B cell (primary cell): ENCODE data around the gene TTC9. TPM values are rescaled to one million over a fixed set of nuclear protein-coding genes. Genes with fewer than 3 reads are reported as not detected.
A peak's percentile ranks its signal among the peaks of the same experiment; 100 is the strongest.

ENCODE experiments used
- ATAC-seq: fragments of 200-7000 bp; cut with Tn5 transposase; one replicate; pipeline ENCODE4 v1.10.0; 2021; ENCODE audit warnings: low read depth, mild to moderate bottlenecking, moderate number of reproducible peaks, moderate library complexity
- CTCF ChIA-PET: fragments of 350-600 bp; sonication (Branson Sonifier 250); formaldehyde crosslinking; loops from one replicate; lab custom pipeline; 2021; ENCODE audit warnings: antibody characterized with exemption, inconsistent platforms; lab: Charles Lee
- POLR2A ChIA-PET: fragments of 350-600 bp; sonication (Branson Sonifier 250); formaldehyde crosslinking; loops from one replicate; lab custom pipeline; 2021; ENCODE audit warnings: antibody characterized with exemption; lab: Charles Lee
- DNase-seq: peaks from one replicate; pipeline ENCODE4 v3.0.0; 2013
- H2AFZ ChIP-seq: 2 replicates; pipeline ENCODE4 v1.6.1; 2012; ENCODE audit warnings: mild to moderate bottlenecking, low read depth, low read length; ENCODE audit not compliant: insufficient read depth, poor library complexity, severe bottlenecking
- H3K27ac ChIP-seq, 2 donors: 1 replicate in 1 of 2; 2 replicates in 1 of 2; pipeline ENCODE4 v1.5.1; 2012 to 2013; ENCODE audit warnings: low read length in 2 of 2, mild to moderate bottlenecking in 2 of 2, moderate library complexity in 1 of 2
- H3K27me3 ChIP-seq, 4 experiments: fragments of 200-600 bp in 1 of 4; sonication (generic) in 1 of 4; replicated peaks in 1 of 4; 1 replicate in 2 of 4; 2 replicates in 2 of 4; pipeline versions ENCODE4 v1.6.1 to v1.7.0; 2013 to 2016; ENCODE audit warnings: low read length in 3 of 4, mild to moderate bottlenecking in 2 of 4, mixed read lengths in 1 of 4, moderate library complexity in 1 of 4; ENCODE audit not compliant: insufficient read depth in 4 of 4, control insufficient read depth in 3 of 4; ENCODE audit errors: control extremely low read depth in 1 of 4
- H3K36me3 ChIP-seq, 2 experiments: replicated peaks in 1 of 2; 1 replicate in 1 of 2; 2 replicates in 1 of 2; pipeline versions ENCODE4 v1.6.1 to v1.7.1; 2013; ENCODE audit warnings: low read length in 1 of 2; ENCODE audit not compliant: insufficient read depth in 2 of 2, control insufficient read depth in 1 of 2; ENCODE audit errors: control extremely low read depth in 1 of 2, extremely low read depth in 1 of 2
- H3K4me1 ChIP-seq, 2 donors: fragments of 200-600 bp in 1 of 2; sonication (generic) in 1 of 2; 1 replicate in 1 of 2; 2 replicates in 1 of 2; pipeline versions ENCODE4 v1.5.1 to v1.6.1; 2013 to 2017; ENCODE audit warnings: low read length in 2 of 2; ENCODE audit not compliant: control insufficient read depth in 2 of 2, insufficient read depth in 2 of 2
- H3K4me2 ChIP-seq: replicated peaks from 2 replicates; pipeline ENCODE3; 2012; ENCODE audit warnings: mild to moderate bottlenecking, low read depth, low read length; ENCODE audit not compliant: poor library complexity, severe bottlenecking
- H3K4me3 ChIP-seq, 5 experiments: fragments of 200-600 bp in 1 of 5; sonication (generic) in 1 of 5; 1 replicate in 3 of 5; 2 replicates in 2 of 5; pipeline versions ENCODE4 v1.5.1 to v1.7.0; 2011 to 2016; ENCODE audit warnings: low read length in 4 of 5, mild to moderate bottlenecking in 4 of 5, low read depth in 2 of 5, control low read depth in 1 of 5, moderate library complexity in 1 of 5; ENCODE audit not compliant: insufficient read depth in 1 of 5; ENCODE audit errors: control extremely low read depth in 1 of 5, extremely low read depth in 1 of 5
- H3K79me2 ChIP-seq: fragments of 200-600 bp; sonication (generic); one replicate; pipeline ENCODE4 v1.6.0; 2016; ENCODE audit warnings: low read length; ENCODE audit not compliant: control insufficient read depth, insufficient read depth
- H3K9ac ChIP-seq: fragments of 200-600 bp; sonication (generic); 2 replicates; pipeline ENCODE4 v1.6.1; 2017; ENCODE audit warnings: mild to moderate bottlenecking, low read length, moderate library complexity
- H3K9me3 ChIP-seq, 3 donors: one replicate each; pipeline versions ENCODE4 v1.6.1 to v1.7.1; 2013; ENCODE audit warnings: low read length in 2 of 3; ENCODE audit not compliant: control insufficient read depth in 2 of 3, insufficient read depth in 1 of 3; ENCODE audit errors: control extremely low read depth in 1 of 3
- H4K20me1 ChIP-seq: 2 replicates; pipeline ENCODE4 v1.6.0; 2012; ENCODE audit warnings: mild to moderate bottlenecking, low read length; ENCODE audit not compliant: insufficient read depth, control insufficient read depth, poor library complexity, severe bottlenecking
- H3K27ac Mint-ChIP-seq: one replicate; pipeline ENCODE4 v1.8.0; 2021; ENCODE audit warnings: mixed read lengths
- H3K27me3 Mint-ChIP-seq: one replicate; pipeline ENCODE4 v1.8.0; 2021; ENCODE audit warnings: mixed read lengths
- H3K4me1 Mint-ChIP-seq: one replicate; pipeline ENCODE4 v1.8.0; 2021; ENCODE audit warnings: mixed read lengths
- H3K4me3 Mint-ChIP-seq: one replicate; pipeline ENCODE4 v1.8.0; 2021; ENCODE audit warnings: mixed read lengths
- H3K9me3 Mint-ChIP-seq: one replicate; pipeline ENCODE4 v1.8.0; 2022; ENCODE audit warnings: mixed read lengths; ENCODE audit not compliant: insufficient read depth
- CTCF ChIP-seq: fragments of 200-600 bp; IDR thresholded peaks from one replicate; pipeline ENCODE4 v1.8.0; 2022; ENCODE audit warnings: antibody characterized with exemption, mild to moderate bottlenecking
- EZH2 ChIP-seq: IDR thresholded peaks from 2 replicates; pipeline ENCODE4 v1.6.1; 2012; ENCODE audit warnings: borderline replicate concordance, low read depth, mild to moderate bottlenecking, moderate library complexity, low read length; ENCODE audit not compliant: insufficient read depth, poor library complexity, severe bottlenecking
- WGBS: methylation state at CpG from one replicate; pipeline ENCODE4 v1.1.5; 2013; ENCODE audit warnings: missing lambda C conversion rate; ENCODE audit not compliant: insufficient coverage; 5-methylcytosine and 5-hydroxymethylcytosine counted together
- intact Hi-C: fragments of 100-400 bp; cut with micrococcal nuclease; formaldehyde crosslinking; loops from one replicate; pipeline ENCODE4 v1.10.0; 2022
- polyA plus RNA-seq: library from polyadenylated mRNA; depleted of rRNA; stranded (reverse); fragments of >200 nt; gene quantifications from 2 replicates; pipeline ENCODE4 v1.2.3, GENCODE V29; 2012
- total RNA-seq, 2 donors: library from RNA; stranded (reverse); fragments of 120-200 nt in 1 of 2; gene quantifications; 1 replicate in 1 of 2; 2 replicates in 1 of 2; pipeline versions ENCODE4 v1.2.3 to v1.2.4, GENCODE V29; 2013 to 2022

TTC9 gene
- total and polyA plus RNA-seq, 2 donors (not counting 1 experiment from before 2014, with no cell fraction given): 15.3 to 16.3 TPM

GRCh38 chr14:70654632-70655031, 12.9 kb downstream of the TTC9 start:
- no peaks in the 10 kb centered on the region for H4K20me1 ChIP-seq
- no peaks in the 10 kb centered on the region for H3K27me3 Mint-ChIP-seq
- H3K9me3 ChIP-seq: peaks cover 0 to 4% (median 0%) of the 10 kb centered on the region in 3 donors
- ATAC-seq (no peak), DNase-seq (peak; percentile 58)
- H3K79me2 ChIP-seq: peaks cover 96% of the 10 kb centered on the region
- peak overlapping the region; percentile 52 for H3K9ac ChIP-seq
- ChIA-PET CTCF (interaction anchor here (0.7 to 9.3 kb wide), 8 partner anchors 9 to 163 kb away, joined by 3 to 64 read pairs (median 5); partner anchors contain the start of gene TTC9), POLR2A (interaction anchor here (1.2 to 3.1 kb wide), 5 partner anchors 9 to 15 kb away, joined by 4 to 48 read pairs (median 8); partner anchors contain the start of gene TTC9)
- no peak for TF ChIP-seq EZH2
- no peak for TF ChIP-seq CTCF
- peak overlapping the region; percentile 91 for H3K4me3 Mint-ChIP-seq
- peak overlapping the region; percentile 31 for H2AFZ ChIP-seq
- H3K4me1 ChIP-seq: peaks cover 76 to 79% of the 10 kb centered on the region in 2 donors
- 46% methylated on average over 6 of the region's 6 CpGs for WGBS
- H3K27me3 ChIP-seq: no peaks in the 10 kb centered on the region
- intact Hi-C loops: loop anchor here (1.0 to 5.0 kb wide), 5 partner anchors 13 to 253 kb away; partner anchors contain the start of genes MAP3K9, MED6, PCNX1 and TTC9
- H3K4me2 ChIP-seq: peak overlapping the region; percentile 72
- peak overlapping the region in 1 of 5 experiments; percentile 53 for H3K4me3 ChIP-seq
- H3K36me3 ChIP-seq: peaks cover 0 to 39% of the 10 kb centered on the region in 2 experiments
- peak overlapping the region; percentile 91 to 93 for H3K27ac ChIP-seq
- H3K9me3 Mint-ChIP-seq: no peaks in the 10 kb centered on the region
- H3K27ac Mint-ChIP-seq: peak overlapping the region; percentile 98
- H3K4me1 Mint-ChIP-seq: peaks cover 80% of the 10 kb centered on the region
